SK-N-SH (cell line): ENCODE data around the gene KLHDC8B. TPM values are rescaled to one million over a fixed set of nuclear protein-coding genes. Genes with fewer than 3 reads are reported as not detected.

Experiments
- CTCF ChIA-PET: fragments of 300-600, 350-600 bp; formaldehyde crosslinking; extraction: SDS; loops from one replicate; lab custom pipeline; 2021; lab: Yijun Ruan, JAX
- POLR2A ChIA-PET: fragments of 350-600 bp; sonication (Branson Sonifier 250); formaldehyde crosslinking; extraction: SDS; loops from one replicate; lab custom pipeline; 2020; ENCODE audit warnings: antibody characterized with exemption, inconsistent platforms; lab: Yijun Ruan, JAX
- DNase-seq: peaks from one replicate; pipeline ENCODE4 v3.0.0; 2012
- H2AFZ ChIP-seq: fragments of 200-600 bp; sonication (generic); 2 replicates; pipeline ENCODE4 v1.8.1; 2016; ENCODE audit warnings: antibody characterized with exemption, mild to moderate bottlenecking, low read depth
- H3F3A ChIP-seq: fragments of 200-600 bp; sonication (generic); replicated peaks from 2 replicates; pipeline ENCODE3; 2016; ENCODE audit warnings: antibody characterized with exemption, mild to moderate bottlenecking; ENCODE audit not compliant: insufficient read depth
- H3K27ac ChIP-seq, 2 experiments: fragments of 200-500 bp in 1 of 2; fragments of 200-600 bp in 1 of 2; sonication (Bioruptor generic) in 1 of 2; sonication (generic), shearing (Covaris generic) in 1 of 2; 2 replicates each; pipeline versions ENCODE4 v1.5.1 to v1.6.1; 2014 to 2016; ENCODE audit warnings: low read depth in 2 of 2, inconsistent platforms in 1 of 2, low read length in 1 of 2, mild to moderate bottlenecking in 1 of 2, mixed read lengths in 1 of 2
- H3K27me3 ChIP-seq: fragments of 200-600 bp; sonication (generic), shearing (Covaris generic); 2 replicates; pipeline ENCODE4 v1.6.1; 2016; ENCODE audit warnings: mixed run types; ENCODE audit not compliant: insufficient read depth
- H3K36me3 ChIP-seq, 2 experiments: fragments of 200-500 bp in 1 of 2; fragments of 200-600 bp in 1 of 2; sonication (Bioruptor generic) in 1 of 2; sonication (generic) in 1 of 2; replicated peaks in 1 of 2; 2 replicates each; pipeline versions ENCODE3 to v1.5.1; 2014 to 2016; ENCODE audit warnings: low read length in 1 of 2, mild to moderate bottlenecking in 1 of 2; ENCODE audit not compliant: insufficient read depth in 2 of 2, control insufficient read depth in 1 of 2
- H3K4me1 ChIP-seq, 2 experiments: fragments of 200-500 bp in 1 of 2; fragments of 200-600 bp in 1 of 2; sonication (Bioruptor generic) in 1 of 2; sonication (generic), shearing (Covaris generic) in 1 of 2; 2 replicates each; pipeline versions ENCODE4 v1.5.1 to v1.6.1; 2014 to 2016; ENCODE audit warnings: low read depth in 1 of 2, low read length in 1 of 2, mixed run types in 1 of 2; ENCODE audit not compliant: insufficient read depth in 2 of 2, control insufficient read depth in 1 of 2
- H3K4me2 ChIP-seq: fragments of 200-600 bp; sonication (generic), shearing (Covaris generic); 2 replicates; pipeline ENCODE4 v1.6.1; 2017; ENCODE audit warnings: mixed run types
- H3K4me3 ChIP-seq, 2 experiments: fragments of 200-500 bp in 1 of 2; fragments of 200-600 bp in 1 of 2; sonication (Bioruptor generic) in 1 of 2; sonication (generic), shearing (Covaris generic) in 1 of 2; 2 replicates each; pipeline versions ENCODE4 v1.5.1 to v1.8.1; 2014 to 2016; ENCODE audit warnings: low read depth in 2 of 2, inconsistent platforms in 1 of 2, low read length in 1 of 2, mild to moderate bottlenecking in 1 of 2, mixed read lengths in 1 of 2, moderate library complexity in 1 of 2
- H3K79me2 ChIP-seq: fragments of 200-600 bp; sonication (generic); 2 replicates; pipeline ENCODE4 v1.8.1; 2017; ENCODE audit warnings: mild to moderate bottlenecking; ENCODE audit not compliant: insufficient read depth
- H3K9ac ChIP-seq: fragments of 200-600 bp; sonication (generic); 2 replicates; pipeline ENCODE4 v1.6.1; 2017; ENCODE audit warnings: mixed run types
- H3K9me2 ChIP-seq: fragments of 200-600 bp; sonication (generic); 2 replicates; pipeline ENCODE4 v1.6.1; 2017; ENCODE audit warnings: mixed run types
- H3K9me3 ChIP-seq: fragments of 200-600 bp; sonication (generic); 2 replicates; pipeline ENCODE4 v1.6.1; 2017; ENCODE audit warnings: mixed run types, mild to moderate bottlenecking, moderate library complexity
- H4K20me1 ChIP-seq: fragments of 200-600 bp; sonication (generic); 2 replicates; pipeline ENCODE4 v1.6.1; 2017; ENCODE audit warnings: mild to moderate bottlenecking, mixed run types; ENCODE audit not compliant: insufficient read depth
- CHD2 ChIP-seq: fragments of 150-350 bp; IDR thresholded peaks from 2 replicates; pipeline ENCODE4 v1.6.1; 2018; ENCODE audit warnings: low read length; ENCODE audit not compliant: partially characterized antibody
- ELF1 ChIP-seq: IDR thresholded peaks from 2 replicates; pipeline ENCODE4 v1.4.0; 2012
- EP300 ChIP-seq, 2 experiments: IDR thresholded peaks; 2 replicates each; pipeline versions ENCODE4 v1.4.0 to v1.6.1; 2012; ENCODE audit warnings: borderline replicate concordance in 1 of 2, low read depth in 1 of 2, low read length in 1 of 2
- EZH2phosphoT487 ChIP-seq: fragments of 200-600 bp; sonication (generic); IDR thresholded peaks from 2 replicates; pipeline ENCODE4 v1.6.1; 2017; ENCODE audit warnings: low read depth, mixed run types, mild to moderate bottlenecking, antibody characterized with exemption, moderate library complexity, borderline replicate concordance
- FOXJ3 ChIP-seq: sonication (generic); formaldehyde crosslinking; IDR thresholded peaks from 2 replicates; pipeline ENCODE4 v1.5.1; 2020; ENCODE audit warnings: mild to moderate bottlenecking, missing genetic modification reagents
- GATA2 ChIP-seq: sonication (generic); formaldehyde crosslinking; IDR thresholded peaks from 2 replicates; pipeline ENCODE4 v1.5.0; 2020; ENCODE audit warnings: mild to moderate bottlenecking, missing genetic modification reagents
- JUND ChIP-seq: IDR thresholded peaks from 2 replicates; pipeline ENCODE4 v1.4.0; 2012
- MAX ChIP-seq: IDR thresholded peaks from 2 replicates; pipeline ENCODE4 v1.4.0; 2012; ENCODE audit warnings: low read depth
- NRF1 ChIP-seq: IDR thresholded peaks from 2 replicates; pipeline ENCODE4 v1.6.1; 2012; ENCODE audit warnings: low read depth, mild to moderate bottlenecking, low read length
- PBX3 ChIP-seq: IDR thresholded peaks from 2 replicates; pipeline ENCODE4; 2012
- POLR2AphosphoS5 ChIP-seq: IDR thresholded peaks from 2 replicates; pipeline ENCODE4 v1.6.1; 2012; ENCODE audit warnings: low read depth, low read length
- RAD21 ChIP-seq: IDR thresholded peaks from 2 replicates; pipeline ENCODE4 v1.6.1; 2012; ENCODE audit warnings: mild to moderate bottlenecking, low read length
- SMC3 ChIP-seq: IDR thresholded peaks from 2 replicates; pipeline ENCODE4 v1.6.1; 2012; ENCODE audit warnings: low read depth, low read length, improper control_type of control experiment
- TAF1 ChIP-seq: IDR thresholded peaks from 2 replicates; pipeline ENCODE4 v1.6.1; 2012; ENCODE audit warnings: low read depth, mild to moderate bottlenecking, low read length, moderate library complexity, borderline replicate concordance
- TCF12 ChIP-seq: IDR thresholded peaks from 2 replicates; pipeline ENCODE4 v1.4.0; 2012
- TEAD4 ChIP-seq: IDR thresholded peaks from 2 replicates; pipeline ENCODE4 v1.4.0; 2012; ENCODE audit warnings: mild to moderate bottlenecking, borderline replicate concordance; ENCODE audit not compliant: insufficient read depth
- USF2 ChIP-seq: fragments of 150-350 bp; IDR thresholded peaks from 2 replicates; pipeline ENCODE4 v1.6.1; 2017; ENCODE audit warnings: antibody characterized with exemption, low read length, low read depth, borderline replicate concordance
- WGBS: methylation state at CpG from one replicate; pipeline ENCODE4 v1.1.6; 2017; ENCODE audit warnings: low lambda C conversion rate; 5-methylcytosine and 5-hydroxymethylcytosine counted together
- polyA plus RNA-seq, 3 experiments: library from polyadenylated mRNA; depleted of rRNA; stranded (reverse); fragments of >200 nt; gene quantifications; 2 replicates each; pipeline ENCODE4 v1.2.3, GENCODE V29; 2012
- TF ChIP-seq, protein P1 (sequence below): IDR thresholded peaks from 2 replicates; pipeline ENCODE4 v1.4.0; 2012; ENCODE audit warnings: low read depth, borderline replicate concordance

KLHDC8B gene
- polyA plus RNA-seq, 1 of the 3 experiments (the other 2 are of a cell fraction) = 35.3 TPM

DNA sequence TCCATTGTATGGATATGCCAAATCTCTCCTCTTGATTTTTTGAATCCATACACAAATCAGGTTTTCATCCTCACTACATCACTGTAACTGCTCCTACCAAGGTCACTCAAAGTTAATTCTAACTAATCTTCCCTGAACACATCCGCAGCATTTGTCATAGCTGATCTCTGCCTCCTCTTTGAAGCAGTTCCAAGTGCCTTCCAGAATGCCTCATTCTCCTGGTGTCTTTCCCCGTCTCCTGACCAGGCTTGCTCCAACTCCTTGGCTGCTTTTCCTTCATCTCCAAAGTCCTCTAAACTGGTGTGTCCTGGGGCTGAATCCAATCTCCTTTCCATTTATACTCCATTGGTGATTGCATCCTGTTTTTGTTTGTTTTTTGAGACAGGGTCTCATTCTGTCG is 26.8 kb downstream of the KLHDC8B start:
- no peak overlapping the region for H2AFZ ChIP-seq
- WGBS = 88% methylated on average over 3 of the region's 3 CpGs
- CTCF ChIA-PET = no interaction called here

DNA sequence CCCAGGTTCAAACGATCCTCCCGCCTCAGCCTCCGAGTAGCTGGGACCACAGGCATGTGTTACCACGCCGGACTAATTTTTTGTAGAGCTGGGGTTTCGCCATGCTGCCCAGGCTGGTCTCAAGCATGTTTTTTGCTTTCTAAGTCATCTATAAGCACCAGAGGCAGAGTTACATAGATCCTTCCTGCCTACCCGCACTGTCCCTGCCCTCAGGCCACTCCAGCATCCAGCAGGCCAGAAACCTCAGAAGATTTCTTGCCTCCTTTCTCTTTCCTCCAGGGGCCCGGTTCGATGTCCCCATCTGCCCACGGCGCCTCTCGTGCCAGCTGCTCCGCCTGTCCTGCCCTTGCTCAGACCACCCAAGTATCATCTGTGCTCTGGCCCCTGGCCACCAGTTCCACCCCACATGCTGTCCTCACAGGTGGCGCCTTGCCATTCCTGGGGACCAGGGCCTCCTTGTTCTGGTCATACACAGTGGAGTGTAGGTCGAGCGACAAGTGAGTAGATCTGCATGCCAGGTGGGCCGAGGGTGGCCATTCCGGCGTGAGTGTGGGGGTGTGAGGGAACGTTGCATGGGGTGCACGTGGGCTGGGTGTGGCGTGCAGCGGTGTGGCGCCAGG is 27.3 kb downstream of the KLHDC8B start:
- H3F3A ChIP-seq = no peaks in the 10 kb centered on the region
- H3K9me3 ChIP-seq = no peaks in the 10 kb centered on the region
- no peaks in the 10 kb centered on the region for H3K9me2 ChIP-seq
- no peaks in the 10 kb centered on the region for H3K36me3 ChIP-seq
- CTCF ChIA-PET = no interaction called here
- H3K4me3 ChIP-seq = no peak overlapping the region
- no peak overlapping the region for H2AFZ ChIP-seq
- H3K27me3 ChIP-seq = no peaks in the 10 kb centered on the region
- no peak overlapping the region for H3K27ac ChIP-seq
- no peaks in the 10 kb centered on the region for H3K79me2 ChIP-seq
- WGBS = 83% methylated on average over 16 of the region's 24 CpGs
- no peak for TF ChIP-seq NRF1
- no peak for TF ChIP-seq TAF1
- TF ChIP-seq RAD21 = no peak
- TF ChIP-seq FOXJ3 = no peak
- no peak for TF ChIP-seq CHD2
- TF ChIP-seq ELF1 = no peak
- TF ChIP-seq EP300 (IDR thresholded peaks at IDR 0.05; ENCODE audit: borderline replicate concordance in 1 of 2, low read depth in 1 of 2, low read length in 1 of 2) = no peak
- TF ChIP-seq USF2 = no peak
- no peak for TF ChIP-seq PBX3
- no peak for TF ChIP-seq GATA2 (CRISPR knock-in tag)
- TF ChIP-seq TCF12 = no peak
- TF ChIP-seq SMC3 = no peak
- no peak for TF ChIP-seq TEAD4
- DNase-seq = no peak
- H4K20me1 ChIP-seq = no peaks in the 10 kb centered on the region
- H3K4me2 ChIP-seq = no peak overlapping the region
- no peaks in the 10 kb centered on the region for H3K4me1 ChIP-seq
- no peak overlapping the region for H3K9ac ChIP-seq
- POLR2A ChIA-PET = no interaction called here

More for the DNA sequence above, 26.8 kb downstream of the KLHDC8B start:
- no peaks in the 10 kb centered on the region for H3K36me3 ChIP-seq
- no peaks in the 10 kb centered on the region for H4K20me1 ChIP-seq
- no peak overlapping the region for H3K4me2 ChIP-seq
- H3K9me2 ChIP-seq = no peaks in the 10 kb centered on the region
- H3K79me2 ChIP-seq = no peaks in the 10 kb centered on the region
- no peaks in the 10 kb centered on the region for H3K9me3 ChIP-seq
- DNase-seq = no peak
- no peak overlapping the region for H3K9ac ChIP-seq
- no peaks in the 10 kb centered on the region for H3K27me3 ChIP-seq
- H3K27ac ChIP-seq = no peak overlapping the region
- POLR2A ChIA-PET = no interaction called here
- no peaks in the 10 kb centered on the region for H3F3A ChIP-seq
- H3K4me3 ChIP-seq = no peak overlapping the region
- TF ChIP-seq GATA2 (CRISPR knock-in tag) (no peak), POLR2AphosphoS5 (no peak), MAX (no peak), SMC3 (no peak), EZH2phosphoT487 (no peak), JUND (no peak)
- TF ChIP-seq, protein P1, sequence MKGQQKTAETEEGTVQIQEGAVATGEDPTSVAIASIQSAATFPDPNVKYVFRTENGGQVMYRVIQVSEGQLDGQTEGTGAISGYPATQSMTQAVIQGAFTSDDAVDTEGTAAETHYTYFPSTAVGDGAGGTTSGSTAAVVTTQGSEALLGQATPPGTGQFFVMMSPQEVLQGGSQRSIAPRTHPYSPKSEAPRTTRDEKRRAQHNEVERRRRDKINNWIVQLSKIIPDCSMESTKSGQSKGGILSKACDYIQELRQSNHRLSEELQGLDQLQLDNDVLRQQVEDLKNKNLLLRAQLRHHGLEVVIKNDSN = no peak
- H3K4me1 ChIP-seq = no peaks in the 10 kb centered on the region
